SK-N-SH treated with all-trans-retinoic acid at 6 μM for 48 hours (cell line): Measurements from ENCODE around the gene ELOVL7.

ENCODE experiments used
- ATAC-seq: fragments of 200-7000 bp; cut with Tn5 transposase; 3 replicates; pipeline ENCODE4 v1.9.1; 2020; ENCODE audit warnings: mild to moderate bottlenecking, moderate library complexity
- ARNTL ChIP-seq: fragments of 450-650 bp; formaldehyde crosslinking; IDR thresholded peaks from 2 replicates; pipeline ENCODE4 v1.5.0; 2020; ENCODE audit warnings: low read depth, mild to moderate bottlenecking, moderate library complexity, borderline replicate concordance
- BACH2 ChIP-seq: fragments of 250-450 bp; sonication (Bioruptor Pico); IDR thresholded peaks from 2 replicates; pipeline ENCODE4 v1.9.0; 2021; ENCODE audit warnings: mild to moderate bottlenecking, borderline replicate concordance
- CSDC2 ChIP-seq: fragments of 250-450 bp; sonication (Bioruptor Pico); IDR thresholded peaks from 2 replicates; pipeline ENCODE4 v1.5.0; 2020; ENCODE audit warnings: mild to moderate bottlenecking, moderate library complexity
- ESRRG ChIP-seq: fragments of 250-450 bp; sonication (Bioruptor Pico); IDR thresholded peaks from 2 replicates; pipeline ENCODE4 v1.6.1; 2021; ENCODE audit warnings: mild to moderate bottlenecking
- GLIS3 ChIP-seq: fragments of 250-450 bp; sonication (Bioruptor Pico); IDR thresholded peaks from 2 replicates; pipeline ENCODE4 v1.5.0; 2020; ENCODE audit warnings: mild to moderate bottlenecking, moderate library complexity
- OSR1 ChIP-seq: fragments of 250-450 bp; sonication (Bioruptor Pico); IDR thresholded peaks from 2 replicates; pipeline ENCODE4 v1.8.0; 2022; ENCODE audit warnings: moderate library complexity, mild to moderate bottlenecking, inconsistent platforms
- PATZ1 ChIP-seq: fragments of 250-450 bp; sonication (Bioruptor Pico); IDR thresholded peaks from 2 replicates; pipeline ENCODE4 v1.8.0; 2020; ENCODE audit warnings: mild to moderate bottlenecking, moderate library complexity, borderline replicate concordance
- RARB ChIP-seq: fragments of 250-450 bp; sonication (Bioruptor Pico); IDR thresholded peaks from 2 replicates; pipeline ENCODE4 v1.8.0; 2021; ENCODE audit warnings: mild to moderate bottlenecking, moderate library complexity
- SNAI2 ChIP-seq: fragments of 250-450 bp; sonication (Bioruptor Pico); IDR thresholded peaks from 2 replicates; pipeline ENCODE4 v1.5.0; 2020; ENCODE audit warnings: mild to moderate bottlenecking, moderate library complexity
- TCF4 ChIP-seq: fragments of 250-450 bp; sonication (Bioruptor Pico); IDR thresholded peaks from 2 replicates; pipeline ENCODE4 v1.8.0; 2021; ENCODE audit warnings: mild to moderate bottlenecking, moderate library complexity, borderline replicate concordance
- TOX ChIP-seq: fragments of 250-450 bp; sonication (Bioruptor Pico); IDR thresholded peaks from 2 replicates; pipeline ENCODE4 v1.8.0; 2021; ENCODE audit warnings: mild to moderate bottlenecking, moderate library complexity, borderline replicate concordance
- TSHZ2 ChIP-seq: fragments of 250-450 bp; sonication (Bioruptor Pico); IDR thresholded peaks from 2 replicates; pipeline ENCODE4 v1.5.0; 2020; ENCODE audit warnings: mild to moderate bottlenecking, moderate library complexity
- ZC3H10 ChIP-seq: fragments of 250-450 bp; sonication (Bioruptor Pico); IDR thresholded peaks from 2 replicates; pipeline ENCODE4 v1.5.1; 2021; ENCODE audit warnings: mild to moderate bottlenecking, moderate library complexity
- ZFP3 ChIP-seq: fragments of 250-450 bp; sonication (Bioruptor Pico); IDR thresholded peaks from 2 replicates; pipeline ENCODE4 v1.5.0; 2020; ENCODE audit warnings: mild to moderate bottlenecking, moderate library complexity
- ZFP30 ChIP-seq: fragments of 450-650 bp; formaldehyde crosslinking; IDR thresholded peaks from 2 replicates; pipeline ENCODE4 v1.5.0; 2022; ENCODE audit warnings: mild to moderate bottlenecking, moderate library complexity
- ZNF565 ChIP-seq: fragments of 450-650 bp; formaldehyde crosslinking; conservative IDR thresholded peaks from 2 replicates; pipeline ENCODE4 v1.5.0; 2020; ENCODE audit warnings: low read depth, mild to moderate bottlenecking, moderate library complexity
- ZNF8 ChIP-seq: fragments of 450-650 bp; formaldehyde crosslinking; IDR thresholded peaks from 2 replicates; pipeline ENCODE4 v1.5.0; 2020; ENCODE audit warnings: mild to moderate bottlenecking, moderate library complexity

ELOVL7 gene

GRCh38 chr5:60811105-60811504 lies 33.0 kb downstream of the ELOVL7 start:
- TF ChIP-seq ESRRG (CRISPR knock-in tag) (no peak), CSDC2 (CRISPR knock-in tag) (no peak), ZFP3 (CRISPR knock-in tag) (no peak)
- no peak for ATAC-seq

GRCh38 chr5:60810438-60811085 lies 33.5 kb downstream of the ELOVL7 start:
- no peak for ATAC-seq
- TF ChIP-seq ZNF8 (CRISPR knock-in tag): no peak
- no peak for TF ChIP-seq ZNF565 (CRISPR knock-in tag)
- no peak for TF ChIP-seq ARNTL (CRISPR knock-in tag)
- TF ChIP-seq ZFP30 (CRISPR knock-in tag): no peak
- TF ChIP-seq SNAI2 (CRISPR knock-in tag): no peak
- TF ChIP-seq TCF4 (CRISPR knock-in tag): no peak

GRCh38 chr5:60809891-60810425 lies 34.1 kb downstream of the ELOVL7 start:
- no peak for ATAC-seq

GRCh38 chr5:60806591-60807243 lies 37.4 kb downstream of the ELOVL7 start:
- ATAC-seq: no peak
- no peak for TF ChIP-seq TCF4 (CRISPR knock-in tag)
- no peak for TF ChIP-seq OSR1 (CRISPR knock-in tag)
- TF ChIP-seq, all 23 proteins: peak for 0

More at GRCh38 chr5:60809891-60810425, 34.1 kb downstream of the ELOVL7 start:
- no peak for TF ChIP-seq OSR1 (CRISPR knock-in tag)
- no peak for TF ChIP-seq ARNTL (CRISPR knock-in tag)
- TF ChIP-seq ZFP30 (CRISPR knock-in tag): no peak
- no peak for TF ChIP-seq CSDC2 (CRISPR knock-in tag)

GRCh38 chr5:60805463-60805862 lies 38.6 kb downstream of the ELOVL7 start:
- TF ChIP-seq ZC3H10: no peak
- TF ChIP-seq PATZ1 (CRISPR knock-in tag): no peak
- no peak for TF ChIP-seq GLIS3
- TF ChIP-seq OSR1 (CRISPR knock-in tag): no peak
- no peak for TF ChIP-seq TSHZ2 (CRISPR knock-in tag)
- no peak for TF ChIP-seq CSDC2 (CRISPR knock-in tag)
- TF ChIP-seq RARB: no peak
- ATAC-seq: no peak

- TF ChIP-seq SNAI2 (CRISPR knock-in tag) (no peak), ZC3H10 (no peak), TSHZ2 (CRISPR knock-in tag) (no peak), ZFP30 (CRISPR knock-in tag) (no peak), RARB (no peak), BACH2 (CRISPR knock-in tag) (no peak), ESRRG (CRISPR knock-in tag) (no peak), PATZ1 (CRISPR knock-in tag) (no peak), TOX (CRISPR knock-in tag) (no peak), ARNTL (CRISPR knock-in tag) (no peak)
- no peak for ATAC-seq
These were observed 40.4 kb downstream of the ELOVL7 start for GRCh38 chr5:60803712-60804111.
